ENCODE results near the gene TGFBR3.

GRCh38 chr1:91752324-91752723 lies 133.6 kb downstream of the TGFBR3 start:
- TF ChIP-seq ZFP1 (CRISPR knock-in tag; IDR thresholded peaks at IDR 0.05) (no peak), HOMEZ (CRISPR knock-in tag; IDR thresholded peaks at IDR 0.05; ENCODE audit: low read depth) (no peak), ZNF382 (CRISPR knock-in tag; IDR thresholded peaks at IDR 0.05; ENCODE audit: borderline replicate concordance) (no peak), ATAD3A (CRISPR knock-in tag; IDR thresholded peaks at IDR 0.05) (no peak), U2AF1 (optimal IDR thresholded peaks at IDR 0.05; ENCODE audit: low read depth, low read length) (no peak), NCOA2 (CRISPR knock-in tag; IDR thresholded peaks at IDR 0.05) (no peak), POLR2A (IDR thresholded peaks at IDR 0.05; ENCODE audit: insufficient read depth in 1 of 2, low read depth in 2 of 2, low read length in 2 of 2) (no peak)
- TF ChIP-seq, protein P1, sequence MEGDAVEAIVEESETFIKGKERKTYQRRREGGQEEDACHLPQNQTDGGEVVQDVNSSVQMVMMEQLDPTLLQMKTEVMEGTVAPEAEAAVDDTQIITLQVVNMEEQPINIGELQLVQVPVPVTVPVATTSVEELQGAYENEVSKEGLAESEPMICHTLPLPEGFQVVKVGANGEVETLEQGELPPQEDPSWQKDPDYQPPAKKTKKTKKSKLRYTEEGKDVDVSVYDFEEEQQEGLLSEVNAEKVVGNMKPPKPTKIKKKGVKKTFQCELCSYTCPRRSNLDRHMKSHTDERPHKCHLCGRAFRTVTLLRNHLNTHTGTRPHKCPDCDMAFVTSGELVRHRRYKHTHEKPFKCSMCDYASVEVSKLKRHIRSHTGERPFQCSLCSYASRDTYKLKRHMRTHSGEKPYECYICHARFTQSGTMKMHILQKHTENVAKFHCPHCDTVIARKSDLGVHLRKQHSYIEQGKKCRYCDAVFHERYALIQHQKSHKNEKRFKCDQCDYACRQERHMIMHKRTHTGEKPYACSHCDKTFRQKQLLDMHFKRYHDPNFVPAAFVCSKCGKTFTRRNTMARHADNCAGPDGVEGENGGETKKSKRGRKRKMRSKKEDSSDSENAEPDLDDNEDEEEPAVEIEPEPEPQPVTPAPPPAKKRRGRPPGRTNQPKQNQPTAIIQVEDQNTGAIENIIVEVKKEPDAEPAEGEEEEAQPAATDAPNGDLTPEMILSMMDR (CRISPR knock-in tag; IDR thresholded peaks at IDR 0.05): no peak
